HEK293T (cell line): Measurements from ENCODE around the gene SLC6A19.

Experiments used
- CTBP1 ChIP-seq: fragments of 450-650 bp; IDR thresholded peaks from 2 replicates; pipeline ENCODE4 v1.6.1; 2016; ENCODE audit warnings: borderline replicate concordance
- ELF4 ChIP-seq: fragments of 450-650 bp; IDR thresholded peaks from 2 replicates; pipeline ENCODE4 v1.6.1; 2017; ENCODE audit warnings: antibody characterized with exemption
- FOXM1 ChIP-seq: fragments of 450-650 bp; IDR thresholded peaks from 2 replicates; pipeline ENCODE4 v1.6.1; 2017; ENCODE audit warnings: mild to moderate bottlenecking, borderline replicate concordance
- NFRKB ChIP-seq: fragments of 450-650 bp; IDR thresholded peaks from 2 replicates; pipeline ENCODE4 v1.6.1; 2016; ENCODE audit warnings: mild to moderate bottlenecking, moderate library complexity
- SP1 ChIP-seq: fragments of 450-650 bp; IDR thresholded peaks from 2 replicates; pipeline ENCODE4 v1.6.1; 2017
- SUZ12 ChIP-seq: fragments of 450-650 bp; IDR thresholded peaks from 2 replicates; pipeline ENCODE4 v1.6.1; 2016; ENCODE audit warnings: mild to moderate bottlenecking
- ZNF384 ChIP-seq: fragments of 450-650 bp; IDR thresholded peaks from 2 replicates; pipeline ENCODE4 v1.6.1; 2016
- TF ChIP-seq, protein P1 (sequence below): fragments of 450-650 bp; IDR thresholded peaks from 2 replicates; pipeline ENCODE4 v1.6.1; 2016

DNA sequence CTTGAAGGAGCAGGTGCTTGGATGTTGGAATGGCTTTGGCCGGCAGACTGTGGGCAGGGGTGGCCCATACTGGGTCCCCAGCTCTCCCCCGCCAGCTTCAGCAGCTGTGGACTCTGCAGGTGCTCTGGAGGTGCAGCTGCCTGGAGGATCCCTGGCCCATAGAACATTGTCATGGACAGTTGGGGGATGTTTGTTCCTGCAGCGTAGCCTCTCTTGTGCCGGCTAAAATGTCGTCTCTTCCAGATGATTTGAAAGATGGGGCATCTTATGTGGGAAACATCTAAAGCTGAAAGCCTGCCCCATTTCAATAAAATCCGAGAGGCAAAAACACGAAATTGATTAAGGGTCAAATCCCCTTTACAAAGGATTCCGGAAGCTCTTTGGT lies 13.5 kb upstream of the SLC6A19 start:
- TF ChIP-seq CTBP1 (no peak), FOXM1 (no peak), ZNF384 (no peak), SUZ12 (no peak), NFRKB (no peak), ELF4 (no peak), SP1 (no peak)
- TF ChIP-seq, protein P1, sequence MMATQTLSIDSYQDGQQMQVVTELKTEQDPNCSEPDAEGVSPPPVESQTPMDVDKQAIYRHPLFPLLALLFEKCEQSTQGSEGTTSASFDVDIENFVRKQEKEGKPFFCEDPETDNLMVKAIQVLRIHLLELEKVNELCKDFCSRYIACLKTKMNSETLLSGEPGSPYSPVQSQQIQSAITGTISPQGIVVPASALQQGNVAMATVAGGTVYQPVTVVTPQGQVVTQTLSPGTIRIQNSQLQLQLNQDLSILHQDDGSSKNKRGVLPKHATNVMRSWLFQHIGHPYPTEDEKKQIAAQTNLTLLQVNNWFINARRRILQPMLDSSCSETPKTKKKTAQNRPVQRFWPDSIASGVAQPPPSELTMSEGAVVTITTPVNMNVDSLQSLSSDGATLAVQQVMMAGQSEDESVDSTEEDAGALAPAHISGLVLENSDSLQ: no peak
